GM23338 (cell line): ENCODE data around the gene GZMH. TPM values are rescaled to one million over a fixed set of nuclear protein-coding genes. Genes with fewer than 3 reads are reported as not detected.

Experiments used
- ATAC-seq: fragments of 200-7000 bp; cut with Tn5 transposase; 3 replicates; pipeline ENCODE4 v1.9.1; 2020
- DNase-seq: peaks from one replicate; pipeline ENCODE4 v3.0.0-alpha.2; 2015; ENCODE audit warnings: low spot score
- H2AFZ ChIP-seq: fragments of 200-600 bp; sonication (generic); 2 replicates; pipeline ENCODE4 v1.8.0; 2016; ENCODE audit warnings: antibody characterized with exemption, mild to moderate bottlenecking, moderate library complexity
- H3F3A ChIP-seq: fragments of 200-600 bp; sonication (generic); replicated peaks from 2 replicates; pipeline ENCODE4 v1.8.0; 2017; ENCODE audit warnings: antibody characterized with exemption, mixed run types, low read depth
- H3K27ac ChIP-seq: fragments of 200-600 bp; sonication (generic); 2 replicates; pipeline ENCODE4 v1.6.1; 2016; ENCODE audit warnings: low read depth
- H3K27me3 ChIP-seq: fragments of 200-600 bp; sonication (generic); 2 replicates; pipeline ENCODE4 v1.8.0; 2016; ENCODE audit warnings: mild to moderate bottlenecking, mixed run types, moderate library complexity; ENCODE audit not compliant: insufficient read depth
- H3K36me3 ChIP-seq: fragments of 200-600 bp; sonication (generic); 2 replicates; pipeline ENCODE4 v1.8.0; 2016; ENCODE audit warnings: mild to moderate bottlenecking; ENCODE audit not compliant: insufficient read depth
- H3K4me1 ChIP-seq: fragments of 200-600 bp; sonication (generic); 2 replicates; pipeline ENCODE4 v1.8.0; 2016; ENCODE audit warnings: mild to moderate bottlenecking, moderate library complexity; ENCODE audit not compliant: insufficient read depth
- H3K4me2 ChIP-seq: fragments of 200-600 bp; sonication (generic); 2 replicates; pipeline ENCODE4 v1.7.1; 2017; ENCODE audit warnings: mixed run types
- H3K4me3 ChIP-seq: fragments of 200-600 bp; sonication (generic); 2 replicates; pipeline ENCODE4 v1.6.1; 2016; ENCODE audit warnings: mixed run types
- H3K79me2 ChIP-seq: fragments of 200-600 bp; sonication (generic); replicated peaks from 2 replicates; pipeline ENCODE4 v1.8.0; 2017; ENCODE audit warnings: mild to moderate bottlenecking; ENCODE audit not compliant: insufficient read depth
- H3K9me2 ChIP-seq: fragments of 200-600 bp; sonication (generic); 2 replicates; pipeline ENCODE4 v1.8.0; 2017; ENCODE audit not compliant: insufficient read depth
- H4K20me1 ChIP-seq: fragments of 200-600 bp; sonication (generic); replicated peaks from 2 replicates; pipeline ENCODE4 v1.8.0; 2017; ENCODE audit warnings: mild to moderate bottlenecking; ENCODE audit not compliant: insufficient read depth
- H3K27ac Mint-ChIP-seq: 2 replicates; pipeline ENCODE4 v1.8.0; 2020; ENCODE audit warnings: inconsistent platforms, mild to moderate bottlenecking, moderate library complexity, mixed read lengths
- H3K27me3 Mint-ChIP-seq: 3 replicates; pipeline ENCODE4 v1.8.0; 2022; ENCODE audit warnings: low read depth, mild to moderate bottlenecking, moderate library complexity, mixed read lengths, inconsistent platforms; ENCODE audit not compliant: insufficient read depth, poor library complexity
- H3K36me3 Mint-ChIP-seq: 3 replicates; pipeline ENCODE4 v1.8.0; 2021; ENCODE audit warnings: low read depth, mild to moderate bottlenecking, inconsistent platforms, moderate library complexity, mixed read lengths
- H3K4me1 Mint-ChIP-seq: 3 replicates; pipeline ENCODE4 v1.8.0; 2020; ENCODE audit warnings: mild to moderate bottlenecking, inconsistent platforms, mixed read lengths
- H3K4me3 Mint-ChIP-seq: 3 replicates; pipeline ENCODE4 v1.8.0; 2021; ENCODE audit warnings: moderate library complexity, mild to moderate bottlenecking, inconsistent platforms, mixed read lengths
- H3K9me3 Mint-ChIP-seq: 3 replicates; pipeline ENCODE4 v1.8.0; 2020; ENCODE audit warnings: moderate library complexity, mild to moderate bottlenecking, inconsistent platforms, mixed read lengths
- CREB1 ChIP-seq: fragments of 250-450 bp; sonication (Bioruptor Pico); IDR thresholded peaks from 2 replicates; pipeline ENCODE4 v1.5.0; 2020; ENCODE audit warnings: low read depth, mild to moderate bottlenecking, moderate library complexity
- EZH2 ChIP-seq: fragments of 200-600 bp; sonication (generic); IDR thresholded peaks from one replicate; pipeline ENCODE4 v1.8.0; 2017; ENCODE audit warnings: antibody characterized with exemption, mild to moderate bottlenecking, low read depth; ENCODE audit not compliant: unreplicated experiment
- EZH2phosphoT487 ChIP-seq: fragments of 200-600 bp; sonication (generic); IDR thresholded peaks from one replicate; pipeline ENCODE4 v1.8.1; 2018; ENCODE audit warnings: antibody characterized with exemption; ENCODE audit not compliant: unreplicated experiment
- JUNB ChIP-seq: IDR thresholded peaks from one replicate; pipeline ENCODE4 v1.6.1; 2016; ENCODE audit warnings: antibody characterized with exemption; ENCODE audit not compliant: unreplicated experiment
- NANOG ChIP-seq: IDR thresholded peaks from 2 replicates; pipeline ENCODE4 v1.6.1; 2016; ENCODE audit warnings: antibody characterized with exemption, borderline replicate concordance
- POLR2AphosphoS5 ChIP-seq: IDR thresholded peaks from 2 replicates; pipeline ENCODE4 v1.6.1; 2016; ENCODE audit warnings: antibody characterized with exemption, low read depth
- STAT1 ChIP-seq: IDR thresholded peaks from one replicate; pipeline ENCODE4 v1.6.1; 2016; ENCODE audit warnings: antibody characterized with exemption; ENCODE audit not compliant: unreplicated experiment
- ZNF114 ChIP-seq: fragments of 250-450 bp; sonication (Bioruptor Pico); IDR thresholded peaks from 2 replicates; pipeline ENCODE4 v1.5.0; 2020; ENCODE audit warnings: mild to moderate bottlenecking, moderate library complexity
- ZNF331 ChIP-seq: fragments of 250-450 bp; sonication (Bioruptor Pico); IDR thresholded peaks from 2 replicates; pipeline ENCODE4 v1.5.0; 2020; ENCODE audit warnings: low read depth, mild to moderate bottlenecking, moderate library complexity
- polyA plus RNA-seq: library from polyadenylated mRNA; unstranded; fragments of >200 nt; fragmentation: Nextera tagmentation; extraction: Ambion mirVana; gene quantifications from 2 replicates; pipeline ENCODE4 v1.2.1, GENCODE V29; 2016
- total RNA-seq: library from RNA; depleted of rRNA; stranded (reverse); fragments of >200 nt; shearing (Covaris generic); gene quantifications from 2 replicates; pipeline ENCODE4 v1.2.3, GENCODE V29; 2014
- TF ChIP-seq, protein P1 (sequence below): IDR thresholded peaks from one replicate; pipeline ENCODE4 v1.6.1; 2018; ENCODE audit warnings: antibody characterized with exemption; ENCODE audit not compliant: unreplicated experiment
- TF ChIP-seq, protein P2 (sequence below): IDR thresholded peaks from 2 replicates; pipeline ENCODE4 v1.6.1; 2016; ENCODE audit warnings: antibody characterized with exemption
- TF ChIP-seq, protein P3 (sequence below), 2 experiments: fragments of 200-600 bp in 1 of 2; sonication (generic) in 1 of 2; conservative IDR thresholded peaks; 2 replicates each; pipeline versions ENCODE4 v1.5.1 to v1.6.1; 2016 to 2017; ENCODE audit warnings: antibody characterized with exemption in 2 of 2, low read depth in 2 of 2, mild to moderate bottlenecking in 2 of 2, moderate library complexity in 1 of 2
- TF ChIP-seq, protein P4 (sequence below): fragments of 250-450 bp; sonication (Bioruptor Pico); IDR thresholded peaks from 2 replicates; pipeline ENCODE4 v1.5.0; 2020; ENCODE audit warnings: mild to moderate bottlenecking, moderate library complexity

The GZMH gene
- total and polyA plus RNA-seq, 2 experiments from 2014 or later = not detected

DNA sequence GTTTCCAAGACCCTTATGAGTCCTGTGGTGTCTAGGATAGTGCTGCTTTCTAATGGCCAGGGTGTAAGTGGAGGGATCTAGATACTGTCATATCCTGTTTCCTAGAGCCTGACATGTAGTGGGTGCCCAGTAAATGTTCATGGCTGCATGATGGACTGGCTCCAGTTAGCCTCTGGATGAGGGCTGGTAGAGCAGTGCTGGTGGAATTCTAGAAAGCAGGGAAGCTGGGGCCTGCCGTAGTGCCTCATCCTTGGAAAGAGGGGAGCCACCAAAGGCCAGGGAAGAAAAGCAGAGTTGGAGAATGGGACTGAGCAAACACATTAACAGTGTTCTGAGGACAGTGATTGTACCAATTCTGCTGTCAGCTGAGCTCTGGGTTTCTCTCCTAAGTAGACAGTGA is 23.9 kb upstream of the GZMH start:
- H3K9me2 ChIP-seq = no peaks in the 10 kb centered on the region
- H3K4me3 Mint-ChIP-seq = no peak overlapping the region

More for the DNA sequence above, 23.9 kb upstream of the GZMH start:
- H4K20me1 ChIP-seq = no peaks in the 10 kb centered on the region
- Mint-ChIP-seq H3K27ac (no peak overlapping the region), H3K4me1 (no peaks in the 10 kb centered on the region), H3K36me3 (no peaks in the 10 kb centered on the region; the same call in 2 of the 3 replicates), H3K9me3 (peaks cover 3% of the 10 kb centered on the region; the same call in 1 of the 3 replicates), H3K27me3 (no peaks in the 10 kb centered on the region)
- TF ChIP-seq JUNB (no peak), EZH2 (no peak), ZNF331 (CRISPR knock-in tag) (no peak), EZH2phosphoT487 (no peak), STAT1 (no peak), ZNF114 (CRISPR knock-in tag) (no peak), CREB1 (no peak), NANOG (no peak), POLR2AphosphoS5 (no peak)
- TF ChIP-seq, protein P1, sequence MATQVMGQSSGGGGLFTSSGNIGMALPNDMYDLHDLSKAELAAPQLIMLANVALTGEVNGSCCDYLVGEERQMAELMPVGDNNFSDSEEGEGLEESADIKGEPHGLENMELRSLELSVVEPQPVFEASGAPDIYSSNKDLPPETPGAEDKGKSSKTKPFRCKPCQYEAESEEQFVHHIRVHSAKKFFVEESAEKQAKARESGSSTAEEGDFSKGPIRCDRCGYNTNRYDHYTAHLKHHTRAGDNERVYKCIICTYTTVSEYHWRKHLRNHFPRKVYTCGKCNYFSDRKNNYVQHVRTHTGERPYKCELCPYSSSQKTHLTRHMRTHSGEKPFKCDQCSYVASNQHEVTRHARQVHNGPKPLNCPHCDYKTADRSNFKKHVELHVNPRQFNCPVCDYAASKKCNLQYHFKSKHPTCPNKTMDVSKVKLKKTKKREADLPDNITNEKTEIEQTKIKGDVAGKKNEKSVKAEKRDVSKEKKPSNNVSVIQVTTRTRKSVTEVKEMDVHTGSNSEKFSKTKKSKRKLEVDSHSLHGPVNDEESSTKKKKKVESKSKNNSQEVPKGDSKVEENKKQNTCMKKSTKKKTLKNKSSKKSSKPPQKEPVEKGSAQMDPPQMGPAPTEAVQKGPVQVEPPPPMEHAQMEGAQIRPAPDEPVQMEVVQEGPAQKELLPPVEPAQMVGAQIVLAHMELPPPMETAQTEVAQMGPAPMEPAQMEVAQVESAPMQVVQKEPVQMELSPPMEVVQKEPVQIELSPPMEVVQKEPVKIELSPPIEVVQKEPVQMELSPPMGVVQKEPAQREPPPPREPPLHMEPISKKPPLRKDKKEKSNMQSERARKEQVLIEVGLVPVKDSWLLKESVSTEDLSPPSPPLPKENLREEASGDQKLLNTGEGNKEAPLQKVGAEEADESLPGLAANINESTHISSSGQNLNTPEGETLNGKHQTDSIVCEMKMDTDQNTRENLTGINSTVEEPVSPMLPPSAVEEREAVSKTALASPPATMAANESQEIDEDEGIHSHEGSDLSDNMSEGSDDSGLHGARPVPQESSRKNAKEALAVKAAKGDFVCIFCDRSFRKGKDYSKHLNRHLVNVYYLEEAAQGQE = no peak
- TF ChIP-seq, protein P2, sequence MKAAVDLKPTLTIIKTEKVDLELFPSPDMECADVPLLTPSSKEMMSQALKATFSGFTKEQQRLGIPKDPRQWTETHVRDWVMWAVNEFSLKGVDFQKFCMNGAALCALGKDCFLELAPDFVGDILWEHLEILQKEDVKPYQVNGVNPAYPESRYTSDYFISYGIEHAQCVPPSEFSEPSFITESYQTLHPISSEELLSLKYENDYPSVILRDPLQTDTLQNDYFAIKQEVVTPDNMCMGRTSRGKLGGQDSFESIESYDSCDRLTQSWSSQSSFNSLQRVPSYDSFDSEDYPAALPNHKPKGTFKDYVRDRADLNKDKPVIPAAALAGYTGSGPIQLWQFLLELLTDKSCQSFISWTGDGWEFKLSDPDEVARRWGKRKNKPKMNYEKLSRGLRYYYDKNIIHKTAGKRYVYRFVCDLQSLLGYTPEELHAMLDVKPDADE = no peak
- TF ChIP-seq, protein P3, sequence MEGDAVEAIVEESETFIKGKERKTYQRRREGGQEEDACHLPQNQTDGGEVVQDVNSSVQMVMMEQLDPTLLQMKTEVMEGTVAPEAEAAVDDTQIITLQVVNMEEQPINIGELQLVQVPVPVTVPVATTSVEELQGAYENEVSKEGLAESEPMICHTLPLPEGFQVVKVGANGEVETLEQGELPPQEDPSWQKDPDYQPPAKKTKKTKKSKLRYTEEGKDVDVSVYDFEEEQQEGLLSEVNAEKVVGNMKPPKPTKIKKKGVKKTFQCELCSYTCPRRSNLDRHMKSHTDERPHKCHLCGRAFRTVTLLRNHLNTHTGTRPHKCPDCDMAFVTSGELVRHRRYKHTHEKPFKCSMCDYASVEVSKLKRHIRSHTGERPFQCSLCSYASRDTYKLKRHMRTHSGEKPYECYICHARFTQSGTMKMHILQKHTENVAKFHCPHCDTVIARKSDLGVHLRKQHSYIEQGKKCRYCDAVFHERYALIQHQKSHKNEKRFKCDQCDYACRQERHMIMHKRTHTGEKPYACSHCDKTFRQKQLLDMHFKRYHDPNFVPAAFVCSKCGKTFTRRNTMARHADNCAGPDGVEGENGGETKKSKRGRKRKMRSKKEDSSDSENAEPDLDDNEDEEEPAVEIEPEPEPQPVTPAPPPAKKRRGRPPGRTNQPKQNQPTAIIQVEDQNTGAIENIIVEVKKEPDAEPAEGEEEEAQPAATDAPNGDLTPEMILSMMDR (conservative IDR thresholded peaks at IDR 0.05; ENCODE audit: low read depth in 2 of 2) = no peak
- TF ChIP-seq, protein P4, sequence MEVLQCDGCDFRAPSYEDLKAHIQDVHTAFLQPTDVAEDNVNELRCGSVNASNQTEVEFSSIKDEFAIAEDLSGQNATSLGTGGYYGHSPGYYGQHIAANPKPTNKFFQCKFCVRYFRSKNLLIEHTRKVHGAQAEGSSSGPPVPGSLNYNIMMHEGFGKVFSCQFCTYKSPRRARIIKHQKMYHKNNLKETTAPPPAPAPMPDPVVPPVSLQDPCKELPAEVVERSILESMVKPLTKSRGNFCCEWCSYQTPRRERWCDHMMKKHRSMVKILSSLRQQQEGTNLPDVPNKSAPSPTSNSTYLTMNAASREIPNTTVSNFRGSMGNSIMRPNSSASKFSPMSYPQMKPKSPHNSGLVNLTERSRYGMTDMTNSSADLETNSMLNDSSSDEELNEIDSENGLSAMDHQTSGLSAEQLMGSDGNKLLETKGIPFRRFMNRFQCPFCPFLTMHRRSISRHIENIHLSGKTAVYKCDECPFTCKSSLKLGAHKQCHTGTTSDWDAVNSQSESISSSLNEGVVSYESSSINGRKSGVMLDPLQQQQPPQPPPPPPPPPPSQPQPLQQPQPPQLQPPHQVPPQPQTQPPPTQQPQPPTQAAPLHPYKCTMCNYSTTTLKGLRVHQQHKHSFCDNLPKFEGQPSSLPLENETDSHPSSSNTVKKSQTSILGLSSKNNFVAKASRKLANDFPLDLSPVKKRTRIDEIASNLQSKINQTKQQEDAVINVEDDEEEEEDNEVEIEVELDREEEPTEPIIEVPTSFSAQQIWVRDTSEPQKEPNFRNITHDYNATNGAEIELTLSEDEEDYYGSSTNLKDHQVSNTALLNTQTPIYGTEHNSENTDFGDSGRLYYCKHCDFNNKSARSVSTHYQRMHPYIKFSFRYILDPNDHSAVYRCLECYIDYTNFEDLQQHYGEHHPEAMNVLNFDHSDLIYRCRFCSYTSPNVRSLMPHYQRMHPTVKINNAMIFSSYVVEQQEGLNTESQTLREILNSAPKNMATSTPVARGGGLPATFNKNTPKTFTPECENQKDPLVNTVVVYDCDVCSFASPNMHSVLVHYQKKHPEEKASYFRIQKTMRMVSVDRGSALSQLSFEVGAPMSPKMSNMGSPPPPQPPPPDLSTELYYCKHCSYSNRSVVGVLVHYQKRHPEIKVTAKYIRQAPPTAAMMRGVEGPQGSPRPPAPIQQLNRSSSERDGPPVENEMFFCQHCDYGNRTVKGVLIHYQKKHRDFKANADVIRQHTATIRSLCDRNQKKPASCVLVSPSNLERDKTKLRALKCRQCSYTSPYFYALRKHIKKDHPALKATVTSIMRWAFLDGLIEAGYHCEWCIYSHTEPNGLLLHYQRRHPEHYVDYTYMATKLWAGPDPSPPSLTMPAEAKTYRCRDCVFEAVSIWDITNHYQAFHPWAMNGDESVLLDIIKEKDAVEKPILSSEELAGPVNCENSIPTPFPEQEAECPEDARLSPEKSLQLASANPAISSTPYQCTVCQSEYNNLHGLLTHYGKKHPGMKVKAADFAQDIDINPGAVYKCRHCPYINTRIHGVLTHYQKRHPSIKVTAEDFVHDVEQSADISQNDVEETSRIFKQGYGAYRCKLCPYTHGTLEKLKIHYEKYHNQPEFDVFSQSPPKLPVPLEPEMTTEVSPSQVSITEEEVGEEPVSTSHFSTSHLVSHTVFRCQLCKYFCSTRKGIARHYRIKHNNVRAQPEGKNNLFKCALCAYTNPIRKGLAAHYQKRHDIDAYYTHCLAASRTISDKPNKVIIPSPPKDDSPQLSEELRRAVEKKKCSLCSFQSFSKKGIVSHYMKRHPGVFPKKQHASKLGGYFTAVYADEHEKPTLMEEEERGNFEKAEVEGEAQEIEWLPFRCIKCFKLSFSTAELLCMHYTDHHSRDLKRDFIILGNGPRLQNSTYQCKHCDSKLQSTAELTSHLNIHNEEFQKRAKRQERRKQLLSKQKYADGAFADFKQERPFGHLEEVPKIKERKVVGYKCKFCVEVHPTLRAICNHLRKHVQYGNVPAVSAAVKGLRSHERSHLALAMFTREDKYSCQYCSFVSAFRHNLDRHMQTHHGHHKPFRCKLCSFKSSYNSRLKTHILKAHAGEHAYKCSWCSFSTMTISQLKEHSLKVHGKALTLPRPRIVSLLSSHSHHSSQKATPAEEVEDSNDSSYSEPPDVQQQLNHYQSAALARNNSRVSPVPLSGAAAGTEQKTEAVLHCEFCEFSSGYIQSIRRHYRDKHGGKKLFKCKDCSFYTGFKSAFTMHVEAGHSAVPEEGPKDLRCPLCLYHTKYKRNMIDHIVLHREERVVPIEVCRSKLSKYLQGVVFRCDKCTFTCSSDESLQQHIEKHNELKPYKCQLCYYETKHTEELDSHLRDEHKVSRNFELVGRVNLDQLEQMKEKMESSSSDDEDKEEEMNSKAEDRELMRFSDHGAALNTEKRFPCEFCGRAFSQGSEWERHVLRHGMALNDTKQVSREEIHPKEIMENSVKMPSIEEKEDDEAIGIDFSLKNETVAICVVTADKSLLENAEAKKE (CRISPR knock-in tag) = no peak
- no peaks in the 10 kb centered on the region for H3K4me1 ChIP-seq
- no peaks in the 10 kb centered on the region for H3K27me3 ChIP-seq
- ATAC-seq (no peak), DNase-seq (no peak)
- H3F3A ChIP-seq = no peaks in the 10 kb centered on the region
- H2AFZ ChIP-seq = no peak overlapping the region
- no peak overlapping the region for H3K4me2 ChIP-seq
- H3K4me3 ChIP-seq = no peak overlapping the region
- no peak overlapping the region for H3K27ac ChIP-seq
- H3K79me2 ChIP-seq = no peaks in the 10 kb centered on the region
- no peaks in the 10 kb centered on the region for H3K36me3 ChIP-seq
